ENCODE data around the gene EYS.
"Not testable (repeated sequence)": the region's sequence is repeated elsewhere in the genome, so short reads cannot be mapped to it uniquely, and the experiment has no call there.

Gene EYS

GRCh38 chr6:64037427-64037826 lies 1669.6 kb downstream of the EYS start:
- Histone ChIP-seq H3K27ac (ENCODE audit: low read length) (no peak overlapping the region), H3K27me3 (replicated peaks; ENCODE audit: insufficient read depth, low read length) (no peaks in the 10 kb centered on the region)
- no peak for DNase-seq

DNA sequence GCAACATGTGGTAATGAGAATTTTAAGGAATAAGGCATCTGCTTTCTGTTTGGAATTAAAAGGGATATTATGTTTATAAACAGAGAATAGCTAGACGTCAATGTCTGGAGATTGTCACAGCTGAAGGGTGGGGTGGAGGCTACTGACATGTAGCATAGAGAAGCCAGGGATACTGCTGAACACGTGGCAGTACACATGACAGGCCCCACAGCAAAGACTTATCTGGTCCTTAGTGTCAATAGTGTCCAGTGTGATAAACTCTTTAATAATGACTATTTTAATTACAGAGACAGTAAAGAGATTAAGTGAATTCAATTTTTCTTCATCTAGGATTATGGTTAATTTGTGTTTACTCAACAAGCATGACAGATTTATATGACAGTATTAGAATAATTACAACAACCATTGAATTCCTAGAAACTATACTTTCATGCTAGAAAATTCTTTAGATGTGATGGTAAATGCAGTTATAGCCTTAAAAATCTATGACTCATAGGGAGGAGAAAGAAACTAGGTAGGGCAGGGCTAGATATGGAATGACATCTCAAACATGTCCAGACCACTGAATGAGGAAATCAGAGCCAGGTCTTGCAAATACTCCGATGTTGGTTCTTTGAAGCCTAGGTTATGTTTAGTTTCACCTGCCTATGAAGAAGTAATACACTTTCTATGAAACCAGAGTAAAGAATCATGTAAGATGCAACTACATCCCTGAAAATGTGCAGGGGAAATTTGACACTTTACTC lies 1671.9 kb downstream of the EYS start:
- Histone ChIP-seq H3K79me2 (ENCODE audit: low read length) (no peaks in the 10 kb centered on the region), H3K4me3 (ENCODE audit: low read length) (no peak overlapping the region), H3K36me3 (replicated peaks; ENCODE audit: insufficient read depth, low read length) (no peaks in the 10 kb centered on the region), H3K27ac (ENCODE audit: low read length) (no peak overlapping the region), H3K9ac (ENCODE audit: low read length) (no peak overlapping the region), H3K4me2 (ENCODE audit: low read depth, low read length) (no peak overlapping the region), H3F3A (ENCODE audit: insufficient read depth, low read length) (no peaks in the 10 kb centered on the region), H3K9me2 (replicated peaks; ENCODE audit: insufficient read depth, low read length) (no peaks in the 10 kb centered on the region), H4K20me1 (ENCODE audit: insufficient read depth, low read length) (no peaks in the 10 kb centered on the region), H3K27me3 (replicated peaks; ENCODE audit: insufficient read depth, low read length) (no peaks in the 10 kb centered on the region), H3K4me1 (ENCODE audit: low read length) (no peaks in the 10 kb centered on the region), H2AFZ (ENCODE audit: low read length) (no peak overlapping the region), H3K9me3 (replicated peaks; ENCODE audit: insufficient read depth, low read length) (no peaks in the 10 kb centered on the region)
- TF ChIP-seq CTCF (IDR thresholded peaks at IDR 0.05; ENCODE audit: low read length) (no peak), EZH2 (optimal IDR thresholded peaks at IDR 0.05; ENCODE audit: low read depth, low read length) (no peak), EZH2phosphoT487 (IDR thresholded peaks at IDR 0.05; ENCODE audit: low read length) (no peak)
- DNase-seq, result no peak

More at GRCh38 chr6:64037427-64037826, 1669.6 kb downstream of the EYS start:
- no peaks in the 10 kb centered on the region for H3F3A ChIP-seq (ENCODE audit: insufficient read depth, low read length)
- no peaks in the 10 kb centered on the region for H3K9me3 ChIP-seq (replicated peaks; ENCODE audit: insufficient read depth, low read length)
- no peak overlapping the region for H2AFZ ChIP-seq (ENCODE audit: low read length)
- no peaks in the 10 kb centered on the region for H3K4me1 ChIP-seq (ENCODE audit: low read length)
- H3K36me3 ChIP-seq (replicated peaks; ENCODE audit: insufficient read depth, low read length), result no peaks in the 10 kb centered on the region
- H3K9me2 ChIP-seq (replicated peaks; ENCODE audit: insufficient read depth, low read length), result no peaks in the 10 kb centered on the region
- H3K4me3 ChIP-seq (ENCODE audit: low read length), result no peak overlapping the region
- no peak overlapping the region for H3K4me2 ChIP-seq (ENCODE audit: low read depth, low read length)
- TF ChIP-seq EZH2phosphoT487 (IDR thresholded peaks at IDR 0.05; ENCODE audit: low read length) (no peak), EZH2 (optimal IDR thresholded peaks at IDR 0.05; ENCODE audit: low read depth, low read length) (no peak), CTCF (IDR thresholded peaks at IDR 0.05; ENCODE audit: low read length) (no peak)
- H3K79me2 ChIP-seq (ENCODE audit: low read length), result no peaks in the 10 kb centered on the region
- no peak overlapping the region for H3K9ac ChIP-seq (ENCODE audit: low read length)
- no peaks in the 10 kb centered on the region for H4K20me1 ChIP-seq (ENCODE audit: insufficient read depth, low read length)

DNA sequence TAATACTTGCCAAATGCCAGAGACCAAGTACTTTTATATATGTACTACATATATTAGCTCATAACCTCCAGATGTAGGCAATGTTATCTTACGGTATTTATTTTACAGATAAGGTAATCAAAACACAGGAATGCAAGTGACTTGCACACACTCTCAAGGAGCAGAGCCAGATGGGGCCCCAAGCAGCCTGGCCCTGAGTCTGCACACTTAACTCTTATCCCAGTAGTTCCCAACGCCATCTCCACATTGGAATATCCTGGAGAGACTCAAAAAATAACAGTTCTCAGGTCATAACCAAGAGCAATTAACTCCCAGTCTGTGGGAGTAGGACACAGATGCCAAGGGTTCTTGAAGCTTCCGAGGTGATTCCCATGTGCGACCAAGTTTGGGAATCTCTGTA lies 1672.7 kb downstream of the EYS start:
- H3K4me3 ChIP-seq (ENCODE audit: low read length), result no peak overlapping the region
- H2AFZ ChIP-seq (ENCODE audit: low read length), result no peak overlapping the region
- no peaks in the 10 kb centered on the region for H3K79me2 ChIP-seq (ENCODE audit: low read length)
- H3K9me2 ChIP-seq (replicated peaks; ENCODE audit: insufficient read depth, low read length), result no peaks in the 10 kb centered on the region
- no peaks in the 10 kb centered on the region for H3K27me3 ChIP-seq (replicated peaks; ENCODE audit: insufficient read depth, low read length)
- H4K20me1 ChIP-seq (ENCODE audit: insufficient read depth, low read length), result no peaks in the 10 kb centered on the region
- no peaks in the 10 kb centered on the region for H3K36me3 ChIP-seq (replicated peaks; ENCODE audit: insufficient read depth, low read length)
- no peak overlapping the region for H3K9ac ChIP-seq (ENCODE audit: low read length)
- no peak for TF ChIP-seq EZH2 (optimal IDR thresholded peaks at IDR 0.05; ENCODE audit: low read depth, low read length)
- H3K27ac ChIP-seq (ENCODE audit: low read length), result no peak overlapping the region
- H3K4me1 ChIP-seq (ENCODE audit: low read length), result no peaks in the 10 kb centered on the region
- no peaks in the 10 kb centered on the region for H3F3A ChIP-seq (ENCODE audit: insufficient read depth, low read length)
- H3K9me3 ChIP-seq (replicated peaks; ENCODE audit: insufficient read depth, low read length), result no peaks in the 10 kb centered on the region
- H3K4me2 ChIP-seq (ENCODE audit: low read depth, low read length), result no peak overlapping the region
- DNase-seq, result no peak

- not testable (repeated sequence) for H3K4me3 ChIP-seq (ENCODE audit: low read length); H3K4me2 ChIP-seq (ENCODE audit: low read depth, low read length); H3K79me2 ChIP-seq (ENCODE audit: low read length); H4K20me1 ChIP-seq (ENCODE audit: insufficient read depth, low read length); H3K9ac ChIP-seq (ENCODE audit: low read length); H3K9me2 ChIP-seq (replicated peaks; ENCODE audit: insufficient read depth, low read length); H3K36me3 ChIP-seq (replicated peaks; ENCODE audit: insufficient read depth, low read length); H3K27me3 ChIP-seq (replicated peaks; ENCODE audit: insufficient read depth, low read length); H3K4me1 ChIP-seq (ENCODE audit: low read length); H3K9me3 ChIP-seq (replicated peaks; ENCODE audit: insufficient read depth, low read length); H3K27ac ChIP-seq (ENCODE audit: low read length); H3F3A ChIP-seq (ENCODE audit: insufficient read depth, low read length); DNase-seq; H2AFZ ChIP-seq (ENCODE audit: low read length)
These were observed 1675.9 kb downstream of the EYS start for GRCh38 chr6:64030950-64031618.

Data from MM.1S (cell line).